Lower leg skin (tissue), 3 donors: ENCODE data around the gene PFKFB4.

Experiments used
- CTCF ChIP-seq, 3 donors: fragments of 450-650 bp; IDR thresholded peaks; one replicate each; pipeline ENCODE4 v1.5.1; 2016; ENCODE audit warnings: antibody characterized with exemption in 3 of 3, mild to moderate bottlenecking in 3 of 3, moderate library complexity in 2 of 3
- POLR2A ChIP-seq, 2 donors: fragments of 450-650 bp; IDR thresholded peaks; one replicate each; pipeline ENCODE4 v1.6.1; 2016 to 2017; ENCODE audit warnings: antibody characterized with exemption in 2 of 2, mild to moderate bottlenecking in 1 of 2, moderate library complexity in 1 of 2

- TF ChIP-seq CTCF (IDR thresholded peaks at IDR 0.05) (no peak), POLR2A (IDR thresholded peaks at IDR 0.05) (no peak)
Measured at GRCh38 chr3:48585411-48585810, 28.8 kb upstream of the PFKFB4 start.
